RKO (cell line): ENCODE measurements around the gene FTL.

Experiments
- DNase-seq: peaks from one replicate; pipeline ENCODE4 v3.0.0-alpha.2; 2016; ENCODE audit warnings: low spot score

Gene FTL

DNA sequence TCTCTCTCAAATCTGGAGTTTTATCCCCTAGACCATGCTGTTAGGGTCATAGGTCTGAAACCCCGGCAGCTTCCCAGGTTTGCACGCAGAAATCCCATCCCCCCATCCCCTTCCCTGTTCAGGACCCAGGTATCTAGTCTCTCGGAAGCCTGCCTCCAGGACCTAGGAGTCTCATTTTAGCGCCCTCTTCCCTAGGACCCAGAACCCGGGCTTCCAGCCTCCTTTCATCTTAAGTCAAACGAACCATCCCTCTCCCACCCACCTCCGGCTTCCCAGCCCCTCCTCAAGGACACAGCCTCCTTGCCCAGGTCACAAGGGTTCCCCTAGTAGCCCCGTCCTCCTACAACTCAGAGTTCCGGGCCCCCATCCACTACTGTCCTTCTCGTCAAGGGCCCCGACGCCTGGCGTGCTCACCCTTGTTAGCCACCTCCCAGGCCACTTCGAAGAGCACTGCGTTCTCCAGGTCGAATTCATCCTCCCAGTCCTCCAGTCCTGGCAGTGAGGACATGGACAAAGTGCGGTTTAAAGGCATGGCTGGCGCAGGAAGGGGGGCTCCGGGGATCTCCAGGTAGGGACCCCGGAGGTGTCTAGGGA lies 27.6 kb downstream of the FTL start:
- DNase-seq: no peak

DNA sequence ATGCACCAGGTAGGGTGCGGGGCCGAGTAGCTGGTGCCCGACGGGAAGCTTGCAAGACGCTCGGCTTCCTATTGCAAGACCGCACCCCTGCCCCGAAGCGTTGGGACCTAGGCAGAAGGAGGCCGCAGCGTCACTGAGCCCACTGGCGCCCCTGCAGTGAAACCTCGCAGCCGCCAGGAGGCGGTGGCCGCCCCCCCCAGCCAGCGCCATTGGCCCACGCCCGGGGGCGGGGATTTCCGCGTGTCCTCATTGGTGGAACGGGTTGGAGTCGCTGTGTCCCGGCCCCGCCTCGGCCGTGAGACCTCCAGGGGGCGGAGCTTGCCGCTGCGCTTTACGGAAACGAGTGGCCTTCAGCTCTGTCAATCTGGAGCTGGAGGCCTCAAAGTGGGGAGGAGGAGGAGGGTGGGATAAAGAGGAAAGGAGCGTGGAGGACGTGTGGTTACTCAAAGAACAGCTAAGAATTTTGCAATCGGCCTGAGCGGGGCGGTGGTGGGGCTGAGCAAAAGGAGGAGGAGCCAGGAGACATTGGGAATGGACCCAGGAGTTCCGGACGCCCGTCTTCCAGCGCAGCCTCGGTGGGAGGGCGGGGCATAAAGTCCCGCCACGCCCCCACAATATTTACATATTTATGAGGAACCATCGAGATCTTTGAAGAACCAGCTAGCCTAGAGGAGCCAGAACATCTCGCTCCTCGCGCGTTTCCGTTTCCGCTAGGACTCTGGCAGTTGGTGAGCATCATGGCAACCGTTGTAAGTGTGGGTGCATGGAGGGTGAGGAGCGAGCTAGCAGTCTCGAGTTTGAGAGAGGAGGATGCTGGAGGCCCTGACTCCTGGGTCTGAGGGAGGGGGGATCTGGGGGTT lies 28.3 kb downstream of the FTL start, which contains the start of the genes GYS1 and RUVBL2:
Gene GYS1 (minus strand): TSS at position 135 of the 860 bp plus-strand sequence. CDS start 197 bp downstream, outside the sequence.
Gene RUVBL2 (plus strand): TSS at position 713 of the 860 bp plus-strand sequence. CDS start 25 bp downstream, at position 738.
- peak; percentile 99 for DNase-seq

DNA sequence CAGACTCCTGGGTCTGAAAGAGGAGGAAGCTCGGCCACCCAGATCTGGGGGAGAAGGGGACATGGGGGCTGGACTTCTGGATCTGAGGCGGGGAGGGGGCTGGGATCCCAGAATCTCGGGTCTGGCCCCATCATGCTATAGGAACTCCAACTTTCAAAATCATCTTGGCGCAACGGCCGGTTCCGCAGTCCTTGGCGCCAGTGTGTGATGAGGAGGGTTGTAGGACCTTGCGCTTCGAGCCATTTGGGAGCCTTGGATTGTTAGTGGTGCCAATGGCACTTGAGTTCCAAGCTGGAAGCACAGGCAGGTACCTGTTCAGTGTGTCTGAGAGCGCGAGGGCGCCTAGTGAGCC lies 28.9 kb downstream of the FTL start:
- peak; percentile 58 for DNase-seq

DNA sequence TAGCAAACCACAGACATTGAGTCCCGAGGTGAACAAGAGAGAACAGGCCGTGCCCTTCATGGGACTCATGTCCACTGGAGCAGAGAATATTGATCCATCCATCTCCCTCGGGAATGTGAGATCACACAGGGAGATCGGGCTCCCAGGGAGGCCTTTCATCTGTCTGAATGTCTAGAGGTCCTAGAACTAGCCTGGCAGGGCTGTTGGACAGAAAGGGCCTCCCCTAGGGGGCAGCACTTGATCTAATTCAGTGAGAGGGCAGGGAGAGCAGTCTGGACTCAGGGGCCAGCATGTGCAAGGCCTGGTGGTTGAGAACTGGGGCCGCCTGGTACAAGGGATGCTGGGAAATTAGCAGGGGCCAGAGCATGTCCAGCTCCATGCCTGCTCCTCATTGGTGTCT lies 32.9 kb downstream of the FTL start:
- DNase-seq: peak; percentile 64

DNA sequence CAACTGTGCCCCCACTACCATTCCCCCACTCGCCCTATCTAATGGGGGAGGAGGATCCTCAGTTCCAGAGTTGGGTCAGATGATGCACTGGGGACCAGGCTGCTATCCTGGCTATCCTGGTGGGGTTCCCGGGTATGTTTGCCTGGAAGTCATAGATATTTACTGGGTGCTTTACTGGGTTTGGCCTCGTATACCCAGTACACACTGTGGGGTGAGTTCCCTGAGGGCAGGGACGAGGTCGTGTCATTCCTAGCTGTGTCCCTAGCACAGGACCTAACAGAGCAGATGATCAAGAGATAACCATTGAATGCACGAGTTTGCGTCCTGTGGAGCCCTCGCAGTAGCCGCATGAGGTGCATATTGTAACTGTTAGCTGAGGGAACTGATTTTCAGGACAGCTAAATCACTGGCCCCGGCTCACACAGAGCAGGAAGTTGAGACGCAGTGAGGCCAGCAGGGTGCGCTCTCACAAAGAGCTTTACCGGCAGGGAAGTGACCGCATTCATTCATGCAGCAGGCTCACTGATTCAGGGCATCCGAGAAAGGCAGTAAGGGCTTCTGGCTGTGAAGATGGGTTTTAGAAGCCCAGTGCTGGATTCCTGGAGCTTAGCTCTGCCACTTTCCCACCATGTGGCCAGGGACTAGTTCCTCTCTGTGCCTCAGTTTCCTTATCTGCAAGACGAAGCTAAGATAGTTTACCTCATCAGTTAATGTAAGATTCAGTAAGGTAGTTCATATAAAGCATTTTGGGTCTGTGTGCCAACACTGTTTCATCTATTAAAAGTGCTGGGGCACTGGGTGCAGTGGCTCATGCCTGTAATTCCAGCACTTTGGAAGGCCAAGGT lies 34.6 kb downstream of the FTL start:
- peak; percentile 47 for DNase-seq

DNA sequence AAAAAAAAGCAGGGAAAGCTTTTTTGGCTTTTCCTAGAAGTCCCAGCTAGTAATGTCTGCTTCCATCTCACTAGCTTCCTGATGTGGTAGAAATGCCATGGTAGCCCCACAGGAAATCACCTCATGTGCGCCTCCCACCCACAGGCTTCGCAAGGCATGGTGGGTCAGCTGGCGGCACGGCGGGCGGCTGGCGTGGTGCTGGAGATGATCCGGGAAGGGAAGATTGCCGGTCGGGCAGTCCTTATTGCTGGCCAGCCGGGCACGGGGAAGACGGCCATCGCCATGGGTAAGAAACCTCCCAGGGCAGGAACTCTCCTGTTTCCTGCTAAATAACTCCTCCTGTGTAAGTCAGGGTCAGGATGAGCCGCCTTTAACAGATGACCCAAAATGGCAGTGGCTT lies 39.0 kb downstream of the FTL start:
- no peak for DNase-seq

DNA sequence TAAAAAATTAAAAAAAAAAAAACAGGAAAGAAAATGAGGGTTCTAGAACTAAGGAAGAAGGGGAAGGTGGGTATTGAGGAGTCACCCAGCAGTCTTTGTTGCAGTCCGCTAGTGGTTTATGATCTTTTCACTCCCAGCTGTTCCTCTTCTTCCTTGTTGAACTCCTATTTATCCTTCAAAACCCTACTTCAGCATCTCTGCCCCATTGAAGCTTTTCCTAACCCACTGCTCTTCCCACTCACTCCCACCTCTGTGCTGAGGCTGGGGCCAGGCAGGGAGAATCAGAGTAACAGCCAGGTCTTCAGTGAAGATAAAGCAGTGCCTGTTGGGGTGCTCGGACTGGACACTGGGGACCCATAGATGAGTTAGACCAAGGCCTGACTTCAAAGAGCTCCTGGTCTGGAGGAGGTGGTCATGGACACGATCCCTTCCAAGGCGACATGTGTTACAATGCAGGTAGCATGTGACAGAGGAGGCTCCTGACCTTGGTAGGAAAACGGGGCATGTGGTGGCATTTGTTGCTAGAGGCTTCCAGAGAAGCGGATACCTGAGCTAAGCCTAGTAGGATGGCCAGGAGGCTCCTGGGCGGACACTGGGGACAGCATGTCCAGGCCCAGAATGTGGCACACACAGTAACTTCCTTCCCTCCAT lies 40.0 kb downstream of the FTL start:
- DNase-seq: no peak

DNA sequence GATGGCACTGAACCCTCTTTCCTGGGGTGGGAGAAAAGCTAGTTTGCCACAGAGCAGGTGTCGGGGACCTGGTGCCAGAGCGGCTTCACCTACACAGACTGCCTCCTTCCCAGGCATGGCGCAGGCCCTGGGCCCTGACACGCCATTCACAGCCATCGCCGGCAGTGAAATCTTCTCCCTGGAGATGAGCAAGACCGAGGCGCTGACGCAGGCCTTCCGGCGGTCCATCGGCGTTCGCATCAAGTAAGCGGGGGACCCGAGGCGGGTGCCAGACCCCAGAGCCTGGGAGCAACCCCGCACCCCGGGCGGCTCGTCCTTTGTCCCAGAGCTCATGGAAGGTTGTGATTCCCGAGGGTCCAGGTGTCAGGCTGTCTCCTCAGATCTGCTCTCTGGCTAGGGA lies 41.8 kb downstream of the FTL start:
- DNase-seq: no peak

DNA sequence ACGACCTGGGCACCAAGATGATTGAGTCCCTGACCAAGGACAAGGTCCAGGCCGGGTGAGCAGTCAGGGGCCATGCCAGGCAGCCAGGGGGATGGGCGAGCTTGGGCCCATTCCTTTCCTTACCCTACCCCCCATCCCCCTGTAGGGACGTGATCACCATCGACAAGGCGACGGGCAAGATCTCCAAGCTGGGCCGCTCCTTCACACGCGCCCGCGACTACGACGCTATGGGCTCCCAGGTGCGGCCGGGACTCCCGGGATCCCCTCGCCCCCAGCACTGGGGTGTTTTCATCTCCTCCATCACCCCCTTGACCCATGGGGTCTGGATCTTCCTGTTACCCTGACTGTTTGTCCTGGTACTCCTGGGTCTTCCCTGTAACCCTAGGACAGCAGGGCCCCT lies 44.7 kb downstream of the FTL start:
- DNase-seq: no peak

DNA sequence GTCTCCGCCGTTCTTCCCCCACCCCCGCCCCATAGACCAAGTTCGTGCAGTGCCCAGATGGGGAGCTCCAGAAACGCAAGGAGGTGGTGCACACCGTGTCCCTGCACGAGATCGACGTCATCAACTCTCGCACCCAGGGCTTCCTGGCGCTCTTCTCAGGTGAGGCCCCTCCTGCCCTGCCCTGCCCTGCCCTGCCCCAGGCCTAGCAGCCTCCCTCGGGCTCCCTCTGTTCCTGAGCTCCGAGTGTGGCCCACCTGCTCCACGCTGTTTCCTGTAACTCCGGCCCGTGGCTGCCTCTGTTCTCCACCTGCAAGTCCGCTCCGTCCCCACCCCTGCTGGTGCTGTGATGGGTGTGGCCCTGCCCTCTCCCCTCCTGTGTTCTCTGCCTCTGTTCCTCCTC lies 45.3 kb downstream of the FTL start:
- DNase-seq: no peak

DNA sequence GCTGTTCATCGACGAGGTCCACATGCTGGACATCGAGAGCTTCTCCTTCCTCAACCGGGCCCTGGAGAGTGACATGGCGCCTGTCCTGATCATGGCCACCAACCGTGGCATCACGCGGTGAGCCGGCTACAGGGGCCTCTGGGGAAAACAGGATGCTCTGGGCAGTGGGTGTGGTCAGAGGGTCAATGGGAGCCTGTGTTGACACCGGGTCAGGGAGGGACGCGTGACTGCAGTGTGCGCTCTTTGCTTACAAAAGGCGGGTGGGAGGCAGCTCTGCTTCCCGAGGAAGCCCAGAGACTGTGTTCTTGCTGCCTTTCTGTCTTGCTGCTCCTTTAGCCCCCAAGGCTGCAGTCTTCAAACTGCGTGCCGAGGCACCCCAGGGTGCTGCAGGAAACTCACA lies 46.1 kb downstream of the FTL start:
- DNase-seq: no peak

DNA sequence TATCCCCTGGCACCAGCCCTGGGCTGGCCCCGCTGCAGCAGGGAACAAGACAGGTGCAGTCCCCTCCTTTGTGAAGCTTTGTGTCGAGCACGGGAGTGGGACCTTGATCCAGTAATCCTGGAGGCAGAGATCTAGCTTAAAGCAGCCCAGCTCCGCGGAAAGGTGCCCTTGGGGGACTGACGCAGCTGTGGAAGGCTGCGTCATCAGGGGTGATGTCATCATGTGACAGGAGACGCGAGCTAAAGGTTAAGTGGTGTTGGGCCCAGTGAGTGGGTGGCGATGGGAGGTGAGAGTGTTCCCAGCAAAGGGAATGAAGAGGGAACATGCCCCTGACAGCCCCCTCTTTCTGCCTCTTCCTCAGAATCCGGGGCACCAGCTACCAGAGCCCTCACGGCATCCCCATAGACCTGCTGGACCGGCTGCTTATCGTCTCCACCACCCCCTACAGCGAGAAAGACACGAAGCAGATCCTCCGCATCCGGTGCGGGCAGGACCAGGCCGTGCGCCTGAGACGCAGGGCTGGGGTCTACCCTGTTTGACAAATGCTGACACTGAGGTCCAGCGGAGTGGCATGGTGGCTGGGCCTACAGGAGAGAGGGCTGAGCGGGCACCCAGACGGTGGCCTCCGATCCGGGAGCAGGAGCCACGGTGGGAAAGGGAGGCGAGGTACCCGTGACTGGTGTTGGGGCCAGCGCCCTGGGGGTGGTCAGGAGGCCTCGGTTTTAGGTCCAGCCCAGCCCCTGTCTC lies 49.2 kb downstream of the FTL start:
- DNase-seq: peak; percentile 69

DNA sequence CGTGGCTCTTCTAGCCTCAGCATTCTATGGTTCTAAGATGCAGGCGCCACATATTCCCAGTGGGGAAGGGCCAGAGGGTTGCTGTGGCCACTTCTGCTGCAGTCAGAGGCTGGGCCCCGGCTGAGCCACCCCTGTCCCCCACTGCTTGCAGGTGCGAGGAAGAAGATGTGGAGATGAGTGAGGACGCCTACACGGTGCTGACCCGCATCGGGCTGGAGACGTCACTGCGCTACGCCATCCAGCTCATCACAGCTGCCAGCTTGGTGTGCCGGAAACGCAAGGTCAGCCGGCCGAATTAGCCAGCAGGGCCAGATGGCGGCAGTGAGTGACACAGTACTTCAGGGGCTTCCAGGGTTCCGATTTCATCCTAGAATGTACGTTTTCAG lies 49.8 kb downstream of the FTL start:
- no peak for DNase-seq

DNA sequence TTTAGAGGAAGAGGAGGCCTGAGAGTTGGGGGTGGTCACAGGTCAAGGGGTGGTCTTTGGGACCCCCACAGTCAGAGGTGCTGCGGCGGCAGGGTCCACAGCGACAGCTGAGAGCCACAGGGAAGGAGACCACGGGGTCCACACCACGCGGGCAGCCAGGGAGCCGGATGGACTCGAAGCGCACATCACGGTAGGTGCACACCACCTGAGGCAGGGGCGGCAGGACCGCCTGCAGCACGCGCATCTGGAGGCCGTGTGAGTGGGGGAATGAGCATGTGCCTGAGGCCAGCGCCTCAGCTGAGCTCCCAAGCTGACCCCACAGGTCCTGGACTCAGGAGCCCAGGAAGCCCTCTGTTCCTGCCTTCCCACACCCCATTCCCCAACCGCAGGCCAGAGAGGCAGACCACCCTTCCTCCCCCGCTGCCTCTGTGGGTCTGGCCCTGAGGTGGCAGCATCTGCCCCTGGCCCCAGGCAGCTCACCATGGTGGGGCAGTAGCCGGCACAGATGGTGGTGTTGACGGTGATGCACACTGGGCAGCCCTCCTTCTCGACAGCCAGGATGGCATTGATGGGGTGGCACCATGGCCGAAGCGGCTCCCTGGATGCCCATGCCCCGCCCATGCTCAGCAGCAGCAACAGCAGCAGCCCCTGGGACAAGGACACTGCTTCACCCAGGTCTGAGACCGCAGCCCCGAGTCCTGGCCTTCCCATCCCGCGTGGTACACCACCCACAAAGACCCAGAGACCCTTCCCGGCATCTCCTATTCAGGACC lies 51.1 kb downstream of the FTL start:
- no peak for DNase-seq
